Trophoblast cell (in vitro differentiated cells and primary cell): ENCODE data around the gene SNX33.

Experiments used
- DNase-seq, 2 donors: peaks; one replicate each; pipeline ENCODE4 v3.0.0-alpha.2; 2016
- H2AFZ ChIP-seq: 2 replicates; pipeline ENCODE4 v1.6.1; 2013; ENCODE audit warnings: low read length, moderate library complexity, mild to moderate bottlenecking; ENCODE audit not compliant: insufficient read depth, poor library complexity
- H2AK5ac ChIP-seq: 2 replicates; pipeline ENCODE4 v1.6.1; 2013; ENCODE audit warnings: mild to moderate bottlenecking, low read length
- H2BK120ac ChIP-seq: 2 replicates; pipeline ENCODE4 v1.6.1; 2013; ENCODE audit warnings: low read length, mild to moderate bottlenecking, moderate library complexity; ENCODE audit not compliant: insufficient read depth, poor library complexity
- H2BK12ac ChIP-seq: 2 replicates; pipeline ENCODE4 v1.6.1; 2013; ENCODE audit warnings: mild to moderate bottlenecking, low read length, moderate library complexity
- H2BK5ac ChIP-seq: 2 replicates; pipeline ENCODE4 v1.6.1; 2013; ENCODE audit warnings: low read length, low read depth, moderate library complexity, mild to moderate bottlenecking; ENCODE audit not compliant: poor library complexity
- H3K14ac ChIP-seq: 2 replicates; pipeline ENCODE4 v1.6.1; 2013; ENCODE audit warnings: mild to moderate bottlenecking, low read length
- H3K18ac ChIP-seq: 2 replicates; pipeline ENCODE4 v1.6.1; 2013; ENCODE audit warnings: mild to moderate bottlenecking, low read length
- H3K23ac ChIP-seq: 2 replicates; pipeline ENCODE4 v1.6.1; 2013; ENCODE audit warnings: low read length
- H3K27ac ChIP-seq: 2 replicates; pipeline ENCODE4 v1.5.1; 2013; ENCODE audit warnings: low read depth, mild to moderate bottlenecking, inconsistent platforms, low read length, moderate library complexity
- H3K27me3 ChIP-seq: 2 replicates; pipeline ENCODE4 v1.6.1; 2013; ENCODE audit warnings: inconsistent platforms, mild to moderate bottlenecking, low read length, moderate library complexity; ENCODE audit not compliant: insufficient read depth
- H3K36me3 ChIP-seq, 2 experiments: 1 replicate in 1 of 2; 2 replicates in 1 of 2; pipeline ENCODE4 v1.6.1; 2013; ENCODE audit warnings: low read length in 2 of 2, mild to moderate bottlenecking in 2 of 2, moderate library complexity in 1 of 2; ENCODE audit not compliant: insufficient read depth in 2 of 2, control insufficient read depth in 1 of 2
- H3K4ac ChIP-seq: 2 replicates; pipeline ENCODE4 v1.6.1; 2013; ENCODE audit warnings: low read depth, mild to moderate bottlenecking, low read length, moderate library complexity
- H3K4me1 ChIP-seq, 2 experiments: 1 replicate in 1 of 2; 2 replicates in 1 of 2; pipeline ENCODE4 v1.6.1; 2013; ENCODE audit warnings: low read length in 2 of 2, mild to moderate bottlenecking in 2 of 2, moderate library complexity in 1 of 2; ENCODE audit not compliant: insufficient read depth in 2 of 2, control insufficient read depth in 1 of 2
- H3K4me2 ChIP-seq: 2 replicates; pipeline ENCODE4 v1.6.1; 2013; ENCODE audit warnings: inconsistent platforms, mild to moderate bottlenecking, low read length, moderate library complexity
- H3K4me3 ChIP-seq: 2 replicates; pipeline ENCODE4 v1.5.1; 2013; ENCODE audit warnings: mild to moderate bottlenecking, low read depth, low read length, inconsistent platforms
- H3K79me1 ChIP-seq: one replicate; pipeline ENCODE4 v1.6.1; 2013; ENCODE audit warnings: low read length
- H3K79me2 ChIP-seq: 2 replicates; pipeline ENCODE4 v1.6.1; 2013; ENCODE audit warnings: low read length, mild to moderate bottlenecking; ENCODE audit not compliant: control insufficient read depth, insufficient read depth, poor library complexity
- H3K9ac ChIP-seq: 2 replicates; pipeline ENCODE4 v1.6.1; 2013; ENCODE audit warnings: mild to moderate bottlenecking, low read length
- H3K9me3 ChIP-seq: 2 replicates; pipeline ENCODE4 v1.6.1; 2013; ENCODE audit warnings: low read depth, mild to moderate bottlenecking, control low read depth, inconsistent platforms, low read length; ENCODE audit not compliant: insufficient read depth
- H4K12ac ChIP-seq: 2 replicates; pipeline ENCODE4 v1.6.1; 2013; ENCODE audit warnings: low read depth, mild to moderate bottlenecking, low read length, moderate library complexity
- H4K8ac ChIP-seq: 2 replicates; pipeline ENCODE4 v1.6.1; 2013; ENCODE audit warnings: low read depth, mild to moderate bottlenecking, low read length, moderate library complexity
- H4K91ac ChIP-seq: one replicate; pipeline ENCODE4 v1.6.1; 2013; ENCODE audit warnings: low read depth, mild to moderate bottlenecking, low read length, moderate library complexity
- WGBS: extraction: QIAGEN DNeasy Blood & Tissue Kit; methylation state at CpG from one replicate; pipeline ENCODE4 v1.1.7; 2013; ENCODE audit warnings: missing lambda C conversion rate; ENCODE audit not compliant: insufficient read length, insufficient coverage; ENCODE audit errors: extremely low coverage; 5-methylcytosine and 5-hydroxymethylcytosine counted together

SNX33 gene

DNA sequence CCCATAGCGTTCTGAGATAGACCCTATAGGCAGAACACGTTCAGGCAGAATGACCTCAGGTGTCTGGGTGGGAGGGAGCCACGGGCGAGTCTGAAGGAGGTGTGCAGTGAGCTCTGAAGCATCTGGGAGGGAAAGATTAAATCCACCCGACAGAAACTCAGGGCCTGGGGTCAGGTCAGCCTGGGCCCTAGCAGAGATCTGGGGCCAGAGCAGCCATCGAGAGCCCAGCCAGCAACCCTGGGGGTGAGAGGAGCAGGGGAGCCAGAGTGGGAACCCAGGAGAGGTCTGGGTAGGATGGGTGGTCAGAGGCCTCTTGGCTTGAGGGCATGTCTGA, 22.1 kb downstream of the SNX33 start:
- Histone ChIP-seq H2BK5ac (no peak overlapping the region), H3K79me1 (peaks cover 10% of the 10 kb centered on the region), H3K4ac (no peak overlapping the region), H3K4me2 (no peak overlapping the region), H4K8ac (no peak overlapping the region), H3K18ac (no peak overlapping the region), H3K23ac (no peak overlapping the region), H3K4me1 (peaks cover 30 to 40% of the 10 kb centered on the region in 2 experiments), H4K12ac (no peak overlapping the region), H3K4me3 (no peak overlapping the region), H3K9ac (no peak overlapping the region), H3K79me2 (peaks cover 2% of the 10 kb centered on the region), H3K14ac (no peak overlapping the region), H4K91ac (no peak overlapping the region), H3K9me3 (no peaks in the 10 kb centered on the region), H3K27me3 (no peaks in the 10 kb centered on the region), H2AFZ (no peak overlapping the region), H3K36me3 (no peaks in the 10 kb centered on the region), H3K27ac (no peak overlapping the region), H2AK5ac (peak overlapping the region; percentile 15), H2BK120ac (no peak overlapping the region), H2BK12ac (no peak overlapping the region)
- no CpG with 5 or more reads among the region's 6 CpGs for WGBS
- no peak for DNase-seq

DNA sequence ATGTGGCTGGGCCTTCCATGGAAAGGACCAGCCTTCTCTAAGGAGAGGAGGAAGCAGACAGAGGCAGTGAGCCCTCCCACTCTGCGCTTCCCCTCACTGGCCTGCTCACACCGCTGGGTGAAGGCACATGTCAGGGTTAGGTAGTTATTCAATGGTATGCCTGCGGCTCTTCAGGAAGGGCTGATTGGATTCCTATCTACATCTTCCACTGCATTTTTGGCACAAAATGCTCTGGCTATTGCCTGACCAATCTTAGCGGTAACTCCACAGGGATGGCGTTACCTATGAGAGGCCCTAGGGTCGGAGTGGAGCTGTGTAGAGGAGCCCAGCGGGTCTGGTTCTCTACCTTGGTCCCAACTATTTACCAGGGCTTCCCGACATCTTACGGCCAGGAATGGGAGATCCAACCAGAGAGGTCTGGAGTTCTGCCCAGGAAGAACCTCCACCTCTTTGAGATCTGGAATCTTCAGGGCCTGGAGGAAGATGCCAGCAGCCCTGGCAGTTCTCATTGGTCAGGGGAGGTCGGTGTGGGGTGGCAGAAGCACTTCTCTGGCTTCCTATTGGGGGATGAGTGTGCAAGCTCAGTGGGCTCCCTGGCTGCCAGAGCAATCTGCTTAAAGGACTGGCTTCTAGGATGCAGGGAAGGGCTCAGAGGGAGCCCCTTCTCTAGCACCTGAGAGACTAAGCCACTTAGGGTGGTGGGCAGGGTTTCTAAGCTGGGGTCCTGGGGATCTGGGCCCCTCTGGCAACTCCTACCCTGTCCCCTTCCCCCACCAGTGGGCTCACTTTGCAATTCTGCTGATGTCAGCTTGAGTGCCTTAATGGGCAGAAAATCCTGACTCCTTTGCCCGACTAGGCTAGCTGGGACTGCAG, 24.3 kb downstream of the SNX33 start:
- WGBS, result no CpG with 5 or more reads among the region's 11 CpGs

GRCh38 chr15:75672646-75673425, 25.1 kb downstream of the SNX33 start:
- no peak overlapping the region for H3K23ac ChIP-seq
- peaks cover 26 to 35% of the 10 kb centered on the region in 2 experiments for H3K4me1 ChIP-seq
- no CpG with 5 or more reads among the region's 14 CpGs for WGBS
- peak overlapping the region; percentile 24 for H3K4ac ChIP-seq
- H3K18ac ChIP-seq, result peak overlapping the region; percentile 83
- peak overlapping the region; percentile 33 for H2AFZ ChIP-seq
- no peak overlapping the region for H3K4me3 ChIP-seq
- peak overlapping the region; percentile 89 for H4K91ac ChIP-seq
- H3K14ac ChIP-seq, result peak overlapping the region; percentile 75
- H3K36me3 ChIP-seq, result no peaks in the 10 kb centered on the region
- peak overlapping the region; percentile 46 for H2AK5ac ChIP-seq
- H3K27ac ChIP-seq, result peak overlapping the region; percentile 92
- peaks cover 2% of the 10 kb centered on the region for H3K79me2 ChIP-seq
- no peak overlapping the region for H3K9ac ChIP-seq
- peak overlapping the region; percentile 77 for H2BK5ac ChIP-seq
- peak overlapping the region; percentile 59 for H4K12ac ChIP-seq
- H3K9me3 ChIP-seq, result no peaks in the 10 kb centered on the region
- peak; percentile 28 to 38 for DNase-seq
- peaks cover 10% of the 10 kb centered on the region for H3K79me1 ChIP-seq
- H2BK120ac ChIP-seq, result peak overlapping the region; percentile 50
- H4K8ac ChIP-seq, result peak overlapping the region; percentile 68
- H3K4me2 ChIP-seq, result peak overlapping the region; percentile 1
- no peaks in the 10 kb centered on the region for H3K27me3 ChIP-seq
- peak overlapping the region; percentile 85 for H2BK12ac ChIP-seq

More for the DNA sequence above, 24.3 kb downstream of the SNX33 start:
- H3K27me3 ChIP-seq, result no peaks in the 10 kb centered on the region
- no peak overlapping the region for H3K23ac ChIP-seq
- no peak overlapping the region for H3K4me3 ChIP-seq
- H3K36me3 ChIP-seq, result no peaks in the 10 kb centered on the region
- H3K79me2 ChIP-seq, result peaks cover 2% of the 10 kb centered on the region
- H3K14ac ChIP-seq, result peak overlapping the region; percentile 13
- H2BK12ac ChIP-seq, result peak overlapping the region; percentile 25
- H2BK120ac ChIP-seq, result no peak overlapping the region
- no peaks in the 10 kb centered on the region for H3K9me3 ChIP-seq
- no peak overlapping the region for H4K8ac ChIP-seq
- H3K27ac ChIP-seq, result peak overlapping the region; percentile 38
- H3K18ac ChIP-seq, result peak overlapping the region; percentile 32
- DNase-seq, result no peak
- H4K12ac ChIP-seq, result no peak overlapping the region
- H2AK5ac ChIP-seq, result no peak overlapping the region
- no peak overlapping the region for H3K4ac ChIP-seq
- peak overlapping the region; percentile 60 for H2BK5ac ChIP-seq
- no peak overlapping the region for H2AFZ ChIP-seq
- no peak overlapping the region for H3K9ac ChIP-seq
- H3K79me1 ChIP-seq, result peaks cover 10% of the 10 kb centered on the region
- no peak overlapping the region for H3K4me2 ChIP-seq
- H4K91ac ChIP-seq, result peak overlapping the region; percentile 64
- peaks cover 26 to 35% of the 10 kb centered on the region in 2 experiments for H3K4me1 ChIP-seq

GRCh38 chr15:75673426-75674235, 25.9 kb downstream of the SNX33 start:
- Histone ChIP-seq H3K4ac (no peak overlapping the region), H4K91ac (peak overlapping the region; percentile 89), H3K14ac (peak overlapping the region; percentile 26), H4K12ac (no peak overlapping the region), H3K4me3 (no peak overlapping the region), H3K27ac (peak overlapping the region; percentile 92), H3K23ac (no peak overlapping the region), H2AK5ac (peak overlapping the region; percentile 4), H2BK120ac (peak overlapping the region; percentile 50), H2AFZ (peak overlapping the region; percentile 23), H3K9me3 (no peaks in the 10 kb centered on the region), H3K79me2 (peaks cover 2% of the 10 kb centered on the region), H3K36me3 (no peaks in the 10 kb centered on the region), H3K4me2 (peak overlapping the region; percentile 1), H3K9ac (no peak overlapping the region), H3K79me1 (peaks cover 10% of the 10 kb centered on the region), H3K27me3 (no peaks in the 10 kb centered on the region), H2BK12ac (peak overlapping the region; percentile 19), H3K18ac (no peak overlapping the region), H4K8ac (peak overlapping the region; percentile 10), H2BK5ac (no peak overlapping the region), H3K4me1 (peaks cover 26 to 35% of the 10 kb centered on the region in 2 experiments)
- no peak for DNase-seq
- WGBS, result no CpG with 5 or more reads among the region's 10 CpGs
